K562 (cell line): ENCODE results near the gene CFAP20. TPM values are rescaled to one million over a fixed set of nuclear protein-coding genes. Genes with fewer than 3 reads are reported as not detected.
A peak's percentile ranks its signal among the peaks of the same experiment; 100 is the strongest.

Experiments
- BMI1 ChIP-seq: fragments of 150-350 bp; IDR thresholded peaks from 2 replicates; pipeline ENCODE4 v1.6.1; 2014; ENCODE audit warnings: low read length
- CBFA2T3 ChIP-seq: fragments of 450-650 bp; IDR thresholded peaks from 2 replicates; pipeline ENCODE4 v1.6.1; 2017
- DPF2 ChIP-seq: fragments of 450-650 bp; IDR thresholded peaks from 2 replicates; pipeline ENCODE4 v1.6.1; 2016
- ELK3 ChIP-seq: fragments of 450-650 bp; formaldehyde crosslinking; IDR thresholded peaks from 2 replicates; pipeline ENCODE4 v1.4.0; 2020; ENCODE audit warnings: mild to moderate bottlenecking
- ETV1 ChIP-seq: fragments of 450-650 bp; conservative IDR thresholded peaks from 2 replicates; pipeline ENCODE4 v1.6.1; 2016; ENCODE audit warnings: missing genetic modification characterization, control low read depth, low read depth, missing compliant biosample characterization
- MAFF ChIP-seq: IDR thresholded peaks from 2 replicates; pipeline ENCODE4 v1.6.1; 2012; ENCODE audit warnings: low read length, improper control_type of control experiment
- NCOR1 ChIP-seq: fragments of 450-650 bp; IDR thresholded peaks from 2 replicates; pipeline ENCODE4 v1.6.1; 2016; ENCODE audit warnings: mild to moderate bottlenecking, moderate library complexity
- NFYB ChIP-seq: IDR thresholded peaks from 2 replicates; pipeline ENCODE4 v1.6.1; 2011; ENCODE audit warnings: mild to moderate bottlenecking, moderate library complexity; ENCODE audit not compliant: insufficient read length; ENCODE audit errors: extremely low read depth
- RBM22 ChIP-seq: fragments of 200-400 bp; formaldehyde crosslinking; IDR thresholded peaks from 2 replicates; pipeline ENCODE4 v1.6.1; 2018; ENCODE audit warnings: low read length, low read depth; ENCODE audit not compliant: poor library complexity, severe bottlenecking
- SRSF1 ChIP-seq: fragments of 200-400 bp; formaldehyde crosslinking; IDR thresholded peaks from 2 replicates; pipeline ENCODE4 v1.6.1; 2017; ENCODE audit warnings: mild to moderate bottlenecking, low read depth, low read length, moderate library complexity
- XRCC4 ChIP-seq: IDR thresholded peaks from one replicate; pipeline ENCODE4 v1.6.1; 2011; ENCODE audit not compliant: insufficient read depth, insufficient read length; ENCODE audit errors: extremely low read depth
- ZNF324 ChIP-seq: fragments of 250-450 bp; sonication (Bioruptor Pico); IDR thresholded peaks from 2 replicates; pipeline ENCODE4 v1.4.0; 2020; ENCODE audit warnings: mild to moderate bottlenecking
- ZNF408 ChIP-seq: fragments of 250-450 bp; sonication (Bioruptor Pico); IDR thresholded peaks from 2 replicates; pipeline ENCODE4 v1.4.0; 2020; ENCODE audit warnings: low read depth, mild to moderate bottlenecking, moderate library complexity
- polyA plus RNA-seq, 8 experiments: library from polyadenylated mRNA; depleted of rRNA in 4 of 8; stranded (reverse) in 5 of 8; unstranded in 3 of 8; fragments of >200 nt; fragmentation: Nextera tagmentation in 2 of 8; fragmentation: Illumina TruSeq in 1 of 8; extraction: Ambion mirVana in 2 of 8; extraction: Trizol in 1 of 8; gene quantifications; 2 replicates each; pipeline versions ENCODE4 v1.2.1 to v1.2.3, GENCODE V29; 2011 to 2014; ENCODE audit warnings: inconsistent platforms in 1 of 8, missing spikeins in 1 of 8
- total RNA-seq, 7 experiments: library from RNA; depleted of rRNA in 6 of 7; stranded (reverse); fragments of >200 nt in 6 of 7; fragmentation: Illumina TruSeq in 2 of 7; extraction: Trizol in 2 of 7; gene quantifications; 2 replicates each; pipeline versions ENCODE4 v1.2.1 to v1.2.3, GENCODE V29; 2011 to 2021; ENCODE audit warnings: low replicate concordance in 1 of 7
- TF ChIP-seq, protein P1 (sequence below), 2 experiments: IDR thresholded peaks; 2 replicates each; pipeline ENCODE4 v1.6.1; 2011; ENCODE audit warnings: borderline replicate concordance in 1 of 2, control low read depth in 1 of 2, low read depth in 1 of 2, low read length in 1 of 2, mild to moderate bottlenecking in 1 of 2, mixed read lengths in 1 of 2, moderate library complexity in 1 of 2; ENCODE audit not compliant: insufficient read depth in 1 of 2, insufficient read length in 1 of 2, poor library complexity in 1 of 2, severe bottlenecking in 1 of 2; ENCODE audit errors: extremely low read depth in 1 of 2
- TF ChIP-seq, protein P2 (sequence below): fragments of 250-450 bp; sonication (Bioruptor Pico); IDR thresholded peaks from 2 replicates; pipeline ENCODE4 v1.6.1; 2021; ENCODE audit warnings: mild to moderate bottlenecking
- TF ChIP-seq, protein P3 (sequence below), 2 experiments: fragments of 450-650 bp; IDR thresholded peaks; 2 replicates each; pipeline ENCODE4 v1.6.1; 2016; ENCODE audit warnings: mild to moderate bottlenecking in 2 of 2, borderline replicate concordance in 1 of 2, low read depth in 1 of 2, moderate library complexity in 1 of 2

The CFAP20 gene
- total and polyA plus RNA-seq, 9 of the 15 experiments (the other 6 are each of a cell fraction or from before 2014, with no cell fraction given): 20.5 to 90.5 (median 75.3) TPM

- TF ChIP-seq ELK3 (CRISPR knock-in tag): no peak
- peak; percentile 43; the same call in 1 of the 2 replicates for TF ChIP-seq CBFA2T3
- TF ChIP-seq ZNF408: no peak
- no peak for TF ChIP-seq ZNF324 (CRISPR knock-in tag)
- TF ChIP-seq, protein P1, sequence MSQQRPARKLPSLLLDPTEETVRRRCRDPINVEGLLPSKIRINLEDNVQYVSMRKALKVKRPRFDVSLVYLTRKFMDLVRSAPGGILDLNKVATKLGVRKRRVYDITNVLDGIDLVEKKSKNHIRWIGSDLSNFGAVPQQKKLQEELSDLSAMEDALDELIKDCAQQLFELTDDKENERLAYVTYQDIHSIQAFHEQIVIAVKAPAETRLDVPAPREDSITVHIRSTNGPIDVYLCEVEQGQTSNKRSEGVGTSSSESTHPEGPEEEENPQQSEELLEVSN (IDR thresholded peaks at IDR 0.05; ENCODE audit: borderline replicate concordance in 1 of 2, extremely low read depth in 1 of 2, insufficient read depth in 1 of 2, insufficient read length in 1 of 2, low read depth in 1 of 2, low read length in 1 of 2, poor library complexity in 1 of 2, severe bottlenecking in 1 of 2): peak; percentile 96 to 99
- no peak for TF ChIP-seq MAFF
- TF ChIP-seq BMI1: no peak
- no peak for TF ChIP-seq SRSF1
- TF ChIP-seq, protein P2, sequence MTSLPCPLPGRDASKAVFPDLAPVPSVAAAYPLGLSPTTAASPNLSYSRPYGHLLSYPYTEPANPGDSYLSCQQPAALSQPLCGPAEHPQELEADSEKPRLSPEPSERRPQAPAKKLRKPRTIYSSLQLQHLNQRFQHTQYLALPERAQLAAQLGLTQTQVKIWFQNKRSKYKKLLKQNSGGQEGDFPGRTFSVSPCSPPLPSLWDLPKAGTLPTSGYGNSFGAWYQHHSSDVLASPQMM: no peak
- peak; percentile 42 for TF ChIP-seq RBM22
- peak; percentile 85 for TF ChIP-seq ETV1 (tag)
- peak; percentile 60 for TF ChIP-seq DPF2
- TF ChIP-seq, protein P3, sequence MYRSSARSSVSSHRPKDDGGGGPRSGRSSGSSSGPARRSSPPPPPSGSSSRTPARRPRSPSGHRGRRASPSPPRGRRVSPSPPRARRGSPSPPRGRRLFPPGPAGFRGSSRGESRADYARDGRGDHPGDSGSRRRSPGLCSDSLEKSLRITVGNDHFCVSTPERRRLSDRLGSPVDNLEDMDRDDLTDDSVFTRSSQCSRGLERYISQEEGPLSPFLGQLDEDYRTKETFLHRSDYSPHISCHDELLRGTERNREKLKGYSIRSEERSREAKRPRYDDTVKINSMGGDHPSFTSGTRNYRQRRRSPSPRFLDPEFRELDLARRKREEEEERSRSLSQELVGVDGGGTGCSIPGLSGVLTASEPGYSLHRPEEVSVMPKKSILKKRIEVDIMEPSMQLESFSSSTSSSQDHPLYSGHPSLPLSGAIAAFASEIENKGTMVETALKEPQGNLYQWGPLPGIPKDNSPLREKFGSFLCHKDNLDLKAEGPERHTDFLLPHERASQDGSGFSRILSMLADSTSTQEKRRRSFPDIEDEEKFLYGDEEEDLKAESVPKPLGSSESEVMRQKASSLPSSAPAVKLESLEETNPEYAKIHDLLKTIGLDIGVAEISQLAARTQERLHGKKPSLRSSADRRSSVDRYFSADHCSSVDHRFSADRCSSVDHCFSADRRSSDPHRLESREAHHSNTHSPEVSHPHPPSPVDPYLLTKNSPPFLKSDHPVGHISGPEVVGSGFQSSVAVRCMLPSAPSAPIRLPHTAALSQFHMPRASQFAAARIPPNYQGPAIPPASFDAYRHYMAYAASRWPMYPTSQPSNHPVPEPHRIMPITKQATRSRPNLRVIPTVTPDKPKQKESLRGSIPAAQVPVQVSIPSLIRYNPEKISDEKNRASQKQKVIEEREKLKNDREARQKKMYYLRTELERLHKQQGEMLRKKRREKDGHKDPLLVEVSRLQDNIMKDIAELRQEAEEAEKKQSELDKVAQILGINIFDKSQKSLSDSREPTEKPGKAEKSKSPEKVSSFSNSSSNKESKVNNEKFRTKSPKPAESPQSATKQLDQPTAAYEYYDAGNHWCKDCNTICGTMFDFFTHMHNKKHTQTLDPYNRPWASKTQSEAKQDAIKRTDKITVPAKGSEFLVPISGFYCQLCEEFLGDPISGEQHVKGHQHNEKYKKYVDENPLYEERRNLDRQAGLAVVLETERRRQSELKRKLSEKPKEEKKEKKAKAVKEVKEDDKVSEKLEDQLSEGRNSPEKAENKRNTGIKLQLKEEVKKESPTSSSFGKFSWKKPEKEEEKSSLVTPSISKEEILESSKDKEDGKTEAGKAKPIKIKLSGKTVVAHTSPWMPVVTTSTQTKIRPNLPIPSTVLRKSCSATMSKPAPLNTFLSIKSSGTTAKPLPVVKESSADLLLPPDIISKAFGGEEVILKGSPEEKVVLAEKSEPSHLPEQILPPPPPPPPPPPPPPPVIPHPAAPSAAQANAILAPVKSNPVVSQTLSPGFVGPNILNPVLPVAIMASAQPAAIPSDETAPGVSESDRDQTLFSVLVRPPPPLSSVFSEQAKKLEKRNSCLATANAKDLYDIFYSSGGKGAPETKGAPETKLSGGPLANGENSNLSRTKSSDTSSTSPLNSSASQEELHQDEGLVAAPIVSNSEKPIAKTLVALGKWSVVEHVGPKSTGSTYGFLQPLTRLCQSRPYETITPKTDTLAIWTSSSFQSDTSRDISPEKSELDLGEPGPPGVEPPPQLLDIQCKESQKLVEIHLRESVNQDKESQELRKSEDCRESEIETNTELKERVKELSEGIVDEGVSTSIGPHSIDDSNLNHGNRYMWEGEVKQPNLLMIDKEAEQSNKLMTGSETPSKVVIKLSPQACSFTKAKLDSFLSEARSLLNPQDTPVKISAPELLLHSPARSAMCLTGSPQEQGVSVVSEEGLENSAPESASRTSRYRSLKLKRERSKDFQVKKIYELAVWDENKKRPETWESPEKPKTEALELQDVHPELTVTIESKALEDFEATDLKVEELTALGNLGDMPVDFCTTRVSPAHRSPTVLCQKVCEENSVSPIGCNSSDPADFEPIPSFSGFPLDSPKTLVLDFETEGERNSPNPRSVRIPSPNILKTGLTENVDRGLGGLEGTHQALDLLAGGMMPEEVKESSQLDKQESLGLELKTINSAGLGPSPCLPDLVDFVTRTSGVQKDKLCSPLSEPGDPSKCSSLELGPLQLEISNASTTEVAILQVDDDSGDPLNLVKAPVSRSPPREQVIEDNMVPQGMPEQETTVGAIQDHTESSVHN (IDR thresholded peaks at IDR 0.05; ENCODE audit: borderline replicate concordance in 1 of 2, low read depth in 1 of 2): peak in 1 of 2 experiments; percentile 92; a peak in 2 of 4 replicates
- TF ChIP-seq NFYB: peak; percentile 79
- peak; percentile 29 for TF ChIP-seq NCOR1
- TF ChIP-seq XRCC4: no peak
Measured at GRCh38 chr16:58129097-58129936, at the start of gene CFAP20 (continued).
